Limb (tissue), 2 donors: ENCODE measurements around the gene KLHL20.
"Not testable (repeated sequence)": the region's sequence is repeated elsewhere in the genome, so short reads cannot be mapped to it uniquely, and the experiment has no call there.

ENCODE experiments used
- DNase-seq, 2 donors: peaks; one replicate each; pipeline ENCODE4 v3.0.0-alpha.2; 2016; ENCODE audit errors: extremely low spot score in 2 of 2

The KLHL20 gene

GRCh38 chr1:173714759-173715537 is at the start of gene KLHL20:
KLHL20 (plus strand) TSS chr1:173714981; CDS start chr1:173716044, 1,063 bp downstream.
- peak; percentile 88 to 92 for DNase-seq

GRCh38 chr1:173666646-173667045 is 48.1 kb upstream of the KLHL20 start:
- no peak for DNase-seq

DNA sequence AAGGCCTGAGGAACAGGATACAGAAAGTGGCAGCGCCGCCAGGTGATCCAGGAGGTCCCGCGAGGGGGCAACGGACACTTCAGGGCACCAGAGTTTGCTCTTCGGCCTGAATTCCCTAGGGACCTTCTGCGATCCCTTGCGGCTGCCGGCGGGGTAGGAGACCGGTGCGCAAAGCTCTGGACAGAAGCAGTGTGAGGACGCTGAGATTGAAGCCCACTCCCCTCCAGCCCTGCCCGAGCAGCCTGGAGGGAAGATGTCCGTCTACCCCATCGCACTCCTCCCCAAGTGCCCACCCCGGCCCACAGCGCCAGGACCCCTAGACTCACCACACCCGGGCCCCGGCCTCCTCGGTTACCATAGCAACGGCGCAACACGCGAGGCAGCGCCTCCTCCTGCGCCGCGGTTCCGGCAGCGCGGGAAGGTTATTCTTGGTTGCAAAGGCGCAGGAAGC is 45.3 kb upstream of the KLHL20 start, which contains the start of gene ANKRD45:
ANKRD45 (minus strand) TSS at position 361 of the 451 bp plus-strand sequence. CDS start 10,433 bp downstream, outside the sequence.
- peak; percentile 75 to 85 for DNase-seq

DNA sequence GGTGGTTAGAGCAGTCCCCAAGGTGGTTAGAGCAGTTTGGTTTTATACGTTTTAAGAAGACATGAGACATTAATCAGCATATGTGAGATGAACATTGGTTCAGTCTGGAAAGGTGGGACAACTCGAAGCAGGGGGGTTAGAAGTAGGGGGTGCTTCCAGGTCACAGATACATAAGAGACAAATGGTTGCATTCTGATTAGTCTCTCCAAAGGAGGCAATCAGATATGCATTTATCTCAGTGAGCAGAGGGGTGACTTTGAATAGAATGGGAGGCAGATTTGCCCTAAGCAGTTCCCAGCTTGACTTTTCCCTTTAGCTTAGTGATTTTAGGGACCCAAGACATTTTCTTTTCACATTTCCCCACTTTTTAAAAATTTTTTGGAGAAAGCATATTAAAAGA is 40.3 kb upstream of the KLHL20 start:
- not testable (repeated sequence) for DNase-seq

DNA sequence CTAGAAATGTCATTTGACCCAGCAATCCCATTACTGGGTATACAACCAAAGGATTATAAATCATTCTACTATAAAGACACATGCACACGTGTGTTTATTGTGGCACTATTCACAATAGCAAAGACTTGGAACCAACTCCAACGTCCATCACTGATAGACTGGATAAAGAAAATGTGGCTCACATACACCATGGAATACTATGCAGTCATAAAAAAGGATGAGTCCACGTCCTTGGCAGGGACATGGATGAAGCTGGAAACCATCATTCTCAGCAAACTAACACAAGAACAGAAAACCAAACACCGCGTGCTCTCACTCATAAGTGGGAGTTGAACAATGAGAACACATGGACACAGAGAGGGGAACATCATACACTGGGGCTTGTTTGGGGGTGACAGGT is 34.6 kb upstream of the KLHL20 start:
- not testable (repeated sequence) for DNase-seq

GRCh38 chr1:173682184-173682583 is 32.6 kb upstream of the KLHL20 start:
- DNase-seq, result no peak

DNA sequence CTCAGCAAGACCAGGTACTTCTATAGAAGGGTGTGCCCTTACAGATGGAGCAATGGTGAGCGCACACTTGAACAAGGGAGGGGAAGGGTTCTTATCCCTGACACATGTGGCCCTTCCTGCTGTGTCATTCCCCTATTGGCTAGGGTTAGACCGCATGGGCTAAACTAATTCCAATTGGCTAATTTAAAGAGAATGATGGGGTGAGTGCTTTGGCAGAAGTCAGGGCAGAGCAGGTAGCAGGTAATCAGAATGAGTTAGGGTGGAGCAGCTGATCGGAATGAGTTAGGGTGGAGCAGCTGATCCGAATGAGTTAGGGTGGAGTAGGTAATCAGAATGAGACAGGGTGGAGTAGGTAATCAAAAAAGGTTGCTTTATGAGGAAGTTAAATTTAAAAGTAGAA is 30.9 kb upstream of the KLHL20 start:
- DNase-seq, result not testable (repeated sequence)

DNA sequence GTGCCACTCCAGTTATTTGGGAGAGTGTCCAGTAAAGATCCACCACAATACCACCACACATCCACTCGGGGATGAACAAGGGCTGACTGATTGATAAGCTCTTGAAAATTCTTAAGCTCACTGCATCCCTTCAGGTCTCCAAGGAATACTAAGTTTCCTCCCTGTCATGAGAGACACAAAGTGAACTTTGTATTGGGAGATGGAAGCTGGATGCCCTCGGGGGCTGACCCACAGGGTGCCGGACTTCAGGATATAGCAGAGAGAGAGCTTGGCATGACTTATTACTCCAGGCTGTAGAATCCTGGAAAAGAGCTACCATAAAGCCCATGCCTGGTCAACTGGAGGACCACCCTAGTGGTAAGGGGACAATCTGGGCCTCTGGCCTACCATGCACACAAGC is 29.7 kb upstream of the KLHL20 start:
- not testable (repeated sequence) for DNase-seq

DNA sequence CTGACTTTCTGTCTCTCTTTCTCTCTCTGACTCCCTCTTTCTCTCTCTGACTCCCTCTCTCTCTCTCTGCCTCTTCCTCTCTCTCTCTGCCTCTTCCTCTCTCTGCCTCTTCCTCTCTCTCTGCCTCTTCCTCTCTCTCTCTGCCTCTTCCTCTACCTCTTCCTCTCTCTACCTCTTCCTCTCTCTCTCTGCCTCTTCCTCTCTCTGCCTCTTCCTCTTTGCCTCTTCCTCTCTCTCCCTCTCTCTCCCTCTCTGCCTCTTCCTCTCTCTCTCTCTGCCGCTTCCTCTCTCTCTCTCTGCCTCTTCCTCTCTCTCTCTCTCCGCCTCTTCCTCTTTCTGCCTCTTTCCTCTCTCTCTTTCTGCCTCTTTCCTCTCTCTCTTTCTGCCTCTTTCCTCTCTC is 26.5 kb upstream of the KLHL20 start:
- DNase-seq, result no peak

- no peak for DNase-seq
These were observed 21.5 kb upstream of the KLHL20 start for GRCh38 chr1:173693238-173693637.

DNA sequence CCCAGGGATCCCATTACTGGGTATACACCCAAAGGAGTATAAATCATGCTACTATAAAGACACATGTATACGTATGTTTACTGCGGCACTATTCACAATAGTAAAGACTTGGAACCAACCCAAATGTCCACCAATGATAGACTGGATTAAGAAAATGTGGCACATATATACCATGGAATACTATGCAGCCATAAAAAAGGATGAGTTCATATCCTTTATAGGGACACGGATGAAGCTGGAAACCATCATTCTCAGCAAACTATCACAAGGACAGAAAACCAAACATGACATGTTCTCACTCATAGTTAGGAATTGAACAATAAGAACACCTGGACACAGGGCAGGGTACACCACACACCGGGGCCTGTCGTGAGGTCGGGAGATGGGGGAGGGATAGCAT is 13.5 kb upstream of the KLHL20 start:
- not testable (repeated sequence) for DNase-seq

DNA sequence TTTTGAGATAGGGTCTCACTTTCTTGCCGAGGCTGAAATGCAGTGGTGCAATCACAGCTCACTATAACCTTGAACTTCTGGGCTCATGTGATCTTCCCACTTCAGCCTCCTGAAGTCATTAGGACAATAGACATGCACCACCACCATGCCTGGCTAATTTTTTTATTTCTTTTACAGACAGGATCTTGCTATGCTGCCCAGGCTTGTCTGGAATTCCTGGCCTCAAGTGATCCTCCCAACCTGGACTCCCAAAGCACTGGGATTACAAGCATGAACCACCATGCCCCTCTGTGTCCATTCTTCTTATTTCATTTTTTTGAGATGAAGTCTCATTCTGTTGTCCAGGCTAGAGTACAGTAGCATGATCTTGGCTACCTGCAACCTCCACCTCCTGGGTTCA is 12.0 kb upstream of the KLHL20 start:
- no peak for DNase-seq

- DNase-seq, result no peak
These were observed 9.7 kb upstream of the KLHL20 start for GRCh38 chr1:173705117-173705516.

DNA sequence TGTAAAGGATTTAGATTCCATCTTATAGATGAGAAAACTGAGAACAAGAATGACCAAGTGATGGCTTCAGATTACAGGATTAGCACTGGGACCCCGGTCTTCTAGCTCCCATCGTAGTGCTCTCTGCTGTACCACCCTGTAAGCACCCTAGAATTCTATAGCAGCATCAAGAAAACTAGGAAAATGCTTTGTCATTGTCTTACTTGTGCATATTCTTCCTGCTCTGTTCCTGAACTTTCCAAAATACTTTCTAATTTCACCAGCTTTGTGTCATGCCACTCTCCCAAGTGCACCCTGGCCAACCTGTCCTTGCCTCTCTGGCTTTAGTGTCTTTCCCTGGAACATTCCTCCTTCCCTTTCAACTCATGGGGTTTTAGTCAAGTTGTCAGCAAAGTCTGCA is 6.0 kb upstream of the KLHL20 start:
- no peak for DNase-seq

DNA sequence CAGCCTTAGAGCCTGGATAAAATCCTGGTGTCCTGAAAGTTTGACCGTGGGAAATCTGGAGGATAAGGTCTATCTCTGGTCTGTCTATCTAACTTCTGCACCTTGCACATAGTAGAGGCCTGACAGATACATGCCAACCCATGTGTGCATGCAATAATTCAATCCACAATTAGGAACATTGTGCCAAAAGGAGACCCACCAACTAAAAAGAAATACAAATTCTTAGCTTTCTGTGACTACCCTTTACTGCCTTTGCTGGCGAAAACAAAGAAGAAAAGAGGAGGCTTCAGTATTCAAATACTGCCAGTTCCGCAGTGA is 381 bp upstream of the KLHL20 start:
- no peak for DNase-seq

DNA sequence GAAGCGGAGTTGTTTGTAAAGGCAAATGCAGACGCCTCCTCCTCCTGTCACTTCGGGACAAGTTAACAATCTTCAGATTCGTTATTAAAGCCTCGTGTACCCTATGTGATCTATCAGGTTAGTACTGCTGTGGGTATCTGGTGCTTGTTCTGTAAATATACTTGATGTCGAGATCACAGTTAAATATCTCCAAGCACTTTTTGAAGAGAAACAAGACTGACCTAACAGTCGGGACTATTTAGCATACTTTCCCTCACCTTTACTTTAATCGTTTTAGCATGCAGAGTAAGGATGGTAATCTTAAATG is 710 bp downstream of the KLHL20 start:
- DNase-seq, result no peak

DNA sequence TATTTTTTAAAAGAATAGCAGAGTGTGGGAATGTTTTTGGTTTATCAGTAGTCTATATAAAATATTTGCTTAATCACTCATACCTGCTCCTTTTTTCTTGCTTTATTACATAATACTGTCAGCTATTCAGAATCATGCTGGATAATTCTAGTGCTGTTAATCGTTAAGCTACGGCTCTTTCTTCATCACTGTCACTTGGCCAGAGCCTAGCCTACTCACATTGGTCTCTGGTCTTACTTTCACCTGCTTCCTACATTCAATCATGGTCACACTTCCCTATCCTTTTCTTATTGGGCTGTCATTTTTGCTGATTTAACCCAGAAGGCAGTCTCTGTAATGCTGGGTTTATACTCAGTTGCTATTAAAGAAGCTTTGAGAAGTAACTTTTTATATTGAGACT is 2.5 kb downstream of the KLHL20 start:
- no peak for DNase-seq

GRCh38 chr1:173731331-173731730 is 16.6 kb downstream of the KLHL20 start:
- DNase-seq, result not testable (repeated sequence)

GRCh38 chr1:173733912-173734311 is 19.1 kb downstream of the KLHL20 start:
- DNase-seq, result no peak

DNA sequence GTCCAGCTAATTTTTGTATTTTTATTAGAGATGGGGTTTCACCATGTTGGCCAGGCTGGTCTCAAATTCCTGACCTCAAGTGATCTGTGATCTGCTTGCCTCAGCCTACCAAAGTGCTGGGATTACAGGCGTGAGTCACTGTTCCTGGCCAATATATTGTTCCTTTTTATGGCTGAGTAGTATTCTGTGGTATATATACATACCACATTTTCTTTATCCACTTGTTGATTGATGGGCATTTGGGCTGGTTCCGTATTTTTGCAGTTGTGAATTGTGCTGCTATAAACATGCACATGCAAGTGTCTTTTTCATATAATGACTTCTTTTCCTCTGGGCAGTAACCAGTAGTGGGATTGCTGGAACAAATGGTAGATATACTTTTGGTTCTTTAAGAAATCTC is 21.3 kb downstream of the KLHL20 start:
- not testable (repeated sequence) for DNase-seq

- DNase-seq, result no peak
These were observed 27.6 kb downstream of the KLHL20 start for GRCh38 chr1:173742203-173742886.

DNA sequence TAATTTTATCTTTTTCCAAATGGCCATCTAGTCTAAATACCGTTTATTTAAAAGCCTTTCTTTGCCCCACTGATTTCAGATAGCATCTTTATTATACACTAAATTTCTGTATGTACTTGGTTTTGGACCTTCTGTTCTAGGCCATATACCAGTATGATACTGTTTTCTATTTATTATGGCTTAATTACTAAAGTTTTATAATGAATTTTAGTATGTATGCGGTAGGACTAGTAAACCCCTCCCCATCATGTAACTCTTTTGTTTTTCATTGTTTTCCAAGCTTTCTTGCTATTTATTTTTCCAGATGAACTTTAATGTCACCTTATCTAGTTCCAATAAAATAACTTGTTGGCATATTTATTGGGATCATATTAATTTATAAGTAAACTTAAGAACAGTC is 29.9 kb downstream of the KLHL20 start:
- DNase-seq, result no peak

- no peak for DNase-seq
These were observed 34.4 kb downstream of the KLHL20 start for GRCh38 chr1:173749137-173749536.
